Mucosa of stomach (tissue), 1 donor: ENCODE measurements around the gene AK2.
A peak's percentile ranks its signal among the peaks of the same experiment; 100 is the strongest.

Experiments used
- H3K27me3 ChIP-seq: one replicate; pipeline ENCODE4 v1.7.0; 2013; ENCODE audit warnings: mild to moderate bottlenecking, low read length; ENCODE audit not compliant: control insufficient read depth, insufficient read depth
- H3K36me3 ChIP-seq: one replicate; pipeline ENCODE4 v1.7.0; 2013; ENCODE audit warnings: low read length; ENCODE audit not compliant: control insufficient read depth, insufficient read depth
- H3K4me1 ChIP-seq: one replicate; pipeline ENCODE4 v1.7.0; 2013; ENCODE audit warnings: mild to moderate bottlenecking, low read length; ENCODE audit not compliant: control insufficient read depth, insufficient read depth
- H3K4me3 ChIP-seq: one replicate; pipeline ENCODE4 v1.7.0; 2013; ENCODE audit warnings: low read length
- H3K9ac ChIP-seq: one replicate; pipeline ENCODE4 v1.7.0; 2013; ENCODE audit warnings: mild to moderate bottlenecking, low read length, moderate library complexity
- H3K9me3 ChIP-seq: one replicate; pipeline ENCODE4 v1.7.0; 2013; ENCODE audit warnings: mild to moderate bottlenecking, low read length, moderate library complexity; ENCODE audit not compliant: control insufficient read depth
- donor health status: Pancreatic carcinoma.

The AK2 gene

GRCh38 chr1:33013791-33014190 lies 22.9 kb downstream of the AK2 start:
- Histone ChIP-seq H3K27me3 (no peaks in the 10 kb centered on the region), H3K9me3 (no peaks in the 10 kb centered on the region), H3K36me3 (peaks cover 11% of the 10 kb centered on the region), H3K4me1 (peaks cover 27% of the 10 kb centered on the region), H3K4me3 (no peak overlapping the region), H3K9ac (no peak overlapping the region)

DNA sequence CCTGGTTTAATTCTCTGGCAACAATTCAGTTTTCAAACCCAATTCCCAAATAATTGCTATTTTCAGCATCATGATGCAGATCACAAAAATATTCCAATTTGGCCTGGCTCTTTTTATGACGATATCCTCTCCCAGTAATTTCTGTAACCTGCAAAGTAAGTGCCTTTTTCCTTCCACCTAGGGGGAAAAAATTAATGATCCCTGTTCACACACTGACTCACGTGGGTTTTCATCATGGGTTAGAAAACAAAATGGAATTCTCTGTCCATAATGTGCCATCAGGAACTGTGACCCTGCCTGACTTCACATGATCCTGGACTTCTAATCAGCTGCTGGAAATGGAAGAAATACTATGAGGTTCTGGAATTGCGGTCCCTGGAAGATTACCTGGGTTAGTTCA lies 24.5 kb downstream of the AK2 start:
- Histone ChIP-seq H3K9me3 (no peaks in the 10 kb centered on the region), H3K4me3 (no peak overlapping the region), H3K4me1 (peaks cover 42% of the 10 kb centered on the region), H3K27me3 (no peaks in the 10 kb centered on the region), H3K36me3 (peaks cover under 1% of the 10 kb centered on the region), H3K9ac (no peak overlapping the region)

GRCh38 chr1:33010932-33011731 lies 25.6 kb downstream of the AK2 start:
- no peaks in the 10 kb centered on the region for H3K36me3 ChIP-seq
- no peaks in the 10 kb centered on the region for H3K27me3 ChIP-seq
- H3K9ac ChIP-seq = peak overlapping the region; percentile 12
- no peak overlapping the region for H3K4me3 ChIP-seq
- peaks cover 52% of the 10 kb centered on the region for H3K4me1 ChIP-seq
- H3K9me3 ChIP-seq = no peaks in the 10 kb centered on the region

DNA sequence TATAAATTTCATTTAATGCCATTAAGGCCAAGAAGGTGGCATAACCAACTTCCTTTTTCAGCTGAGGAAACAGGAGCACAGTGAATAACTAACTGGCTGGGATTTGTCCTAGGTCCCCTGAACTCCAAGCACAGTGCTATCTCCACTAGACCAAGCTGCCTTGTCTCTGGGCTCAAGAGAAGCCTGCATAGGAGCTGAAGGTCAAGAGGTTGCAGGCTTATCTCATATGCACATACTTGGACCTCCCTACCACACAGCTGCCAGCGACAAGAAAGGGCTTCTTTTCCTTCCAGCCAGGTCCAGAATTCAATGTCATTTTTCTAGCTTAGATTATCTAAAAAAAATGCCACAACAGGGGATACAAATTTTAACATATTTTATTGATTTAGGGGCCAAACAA lies 27.1 kb downstream of the AK2 start:
- Histone ChIP-seq H3K4me1 (peaks cover 64% of the 10 kb centered on the region), H3K9me3 (no peaks in the 10 kb centered on the region), H3K9ac (no peak overlapping the region), H3K36me3 (no peaks in the 10 kb centered on the region), H3K4me3 (no peak overlapping the region), H3K27me3 (no peaks in the 10 kb centered on the region)

GRCh38 chr1:33008051-33008914 lies 28.4 kb downstream of the AK2 start:
- H3K9ac ChIP-seq = no peak overlapping the region
- H3K27me3 ChIP-seq = no peaks in the 10 kb centered on the region
- peaks cover 64% of the 10 kb centered on the region for H3K4me1 ChIP-seq
- H3K9me3 ChIP-seq = no peaks in the 10 kb centered on the region
- no peaks in the 10 kb centered on the region for H3K36me3 ChIP-seq
- H3K4me3 ChIP-seq = no peak overlapping the region

- H3K27me3 ChIP-seq = no peaks in the 10 kb centered on the region
- H3K4me3 ChIP-seq = no peak overlapping the region
- no peaks in the 10 kb centered on the region for H3K9me3 ChIP-seq
- no peak overlapping the region for H3K9ac ChIP-seq
- peaks cover 64% of the 10 kb centered on the region for H3K4me1 ChIP-seq
- no peaks in the 10 kb centered on the region for H3K36me3 ChIP-seq
Observed at GRCh38 chr1:33007190-33008050, 29.3 kb downstream of the AK2 start.

GRCh38 chr1:33005838-33006421 lies 30.8 kb downstream of the AK2 start:
- peaks cover 58% of the 10 kb centered on the region for H3K4me1 ChIP-seq
- no peak overlapping the region for H3K9ac ChIP-seq
- H3K27me3 ChIP-seq = no peaks in the 10 kb centered on the region
- no peak overlapping the region for H3K4me3 ChIP-seq
- H3K9me3 ChIP-seq = no peaks in the 10 kb centered on the region
- H3K36me3 ChIP-seq = no peaks in the 10 kb centered on the region

DNA sequence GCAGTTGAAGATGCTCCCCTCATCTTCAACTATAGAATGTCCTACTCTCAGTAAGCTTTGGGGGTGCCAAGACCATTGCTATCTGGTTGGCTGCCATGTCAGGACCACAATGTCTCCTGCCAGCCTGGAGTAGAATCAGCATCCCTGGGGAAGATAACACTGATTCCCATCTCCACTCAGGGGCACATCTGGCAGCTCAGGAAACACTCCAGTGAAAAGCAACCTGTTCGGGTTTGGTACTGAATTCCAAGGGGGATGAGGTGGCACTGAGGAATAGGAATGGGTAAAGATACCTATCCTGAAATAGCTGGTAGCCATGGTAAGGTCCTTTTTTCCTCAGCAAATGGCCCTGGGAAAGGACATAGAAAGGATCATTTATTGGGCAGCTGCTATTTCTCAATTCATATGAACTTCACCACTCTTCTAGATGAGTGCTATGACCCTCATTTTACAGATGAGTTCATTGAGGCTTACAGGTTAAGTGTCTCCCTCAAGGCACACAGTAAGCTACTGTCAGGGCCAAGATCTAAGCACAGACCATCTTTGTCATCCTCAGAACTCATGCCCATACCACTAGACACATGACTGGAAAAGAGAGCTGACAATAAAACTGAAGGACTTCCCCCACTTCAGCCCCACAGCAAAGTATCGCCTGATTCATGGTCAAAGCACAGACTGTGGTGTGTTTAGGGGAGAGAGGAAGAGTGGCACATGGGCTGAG lies 31.4 kb downstream of the AK2 start:
- H3K4me1 ChIP-seq = peaks cover 55% of the 10 kb centered on the region
- H3K36me3 ChIP-seq = no peaks in the 10 kb centered on the region
- H3K9ac ChIP-seq = no peak overlapping the region
- H3K27me3 ChIP-seq = no peaks in the 10 kb centered on the region
- H3K4me3 ChIP-seq = no peak overlapping the region
- H3K9me3 ChIP-seq = no peaks in the 10 kb centered on the region

- H3K9ac ChIP-seq = no peak overlapping the region
- no peaks in the 10 kb centered on the region for H3K9me3 ChIP-seq
- H3K27me3 ChIP-seq = no peaks in the 10 kb centered on the region
- no peaks in the 10 kb centered on the region for H3K36me3 ChIP-seq
- H3K4me1 ChIP-seq = peaks cover 54% of the 10 kb centered on the region
- no peak overlapping the region for H3K4me3 ChIP-seq
Observed at GRCh38 chr1:33004613-33005012, 32.1 kb downstream of the AK2 start.

- Histone ChIP-seq H3K9ac (no peak overlapping the region), H3K36me3 (no peaks in the 10 kb centered on the region), H3K27me3 (no peaks in the 10 kb centered on the region), H3K9me3 (no peaks in the 10 kb centered on the region), H3K4me3 (no peak overlapping the region), H3K4me1 (peaks cover 45% of the 10 kb centered on the region)
Observed at GRCh38 chr1:33003657-33004056, 33.0 kb downstream of the AK2 start.

GRCh38 chr1:33002006-33002405 lies 34.7 kb downstream of the AK2 start:
- H3K36me3 ChIP-seq = no peaks in the 10 kb centered on the region
- H3K9ac ChIP-seq = no peak overlapping the region
- no peaks in the 10 kb centered on the region for H3K9me3 ChIP-seq
- no peaks in the 10 kb centered on the region for H3K27me3 ChIP-seq
- H3K4me3 ChIP-seq = no peak overlapping the region
- peaks cover 39% of the 10 kb centered on the region for H3K4me1 ChIP-seq
